Mesothelial cell of epicardium (in vitro differentiated cells): Measurements from ENCODE around the gene MOV10. TPM values are rescaled to one million over a fixed set of nuclear protein-coding genes. Genes with fewer than 3 reads are reported as not detected.
A peak's percentile ranks its signal among the peaks of the same experiment; 100 is the strongest.

Experiments
- DNase-seq, 2 experiments: peaks; one replicate each; pipeline ENCODE4 v3.0.0; 2021; ENCODE audit warnings: low spot score in 2 of 2; ENCODE audit not compliant: unreplicated experiment in 2 of 2
- H3K27ac Mint-ChIP-seq: 2 replicates; pipeline ENCODE4 v1.8.0; 2021; ENCODE audit warnings: mixed read lengths
- H3K27me3 Mint-ChIP-seq: 2 replicates; pipeline ENCODE4 v1.8.0; 2021; ENCODE audit warnings: low read depth, mixed read lengths
- H3K36me3 Mint-ChIP-seq: 2 replicates; pipeline ENCODE4 v1.8.0; 2021; ENCODE audit warnings: mixed read lengths
- H3K4me1 Mint-ChIP-seq: 2 replicates; pipeline ENCODE4 v1.8.0; 2021; ENCODE audit warnings: mixed read lengths
- H3K4me3 Mint-ChIP-seq: 2 replicates; pipeline ENCODE4 v1.8.0; 2021; ENCODE audit warnings: mild to moderate bottlenecking, moderate library complexity, mixed read lengths
- H3K9me3 Mint-ChIP-seq: 2 replicates; pipeline ENCODE4 v1.8.0; 2021; ENCODE audit warnings: mixed read lengths
- total RNA-seq: library from RNA; stranded (reverse); gene quantifications from 3 replicates; pipeline ENCODE4 v1.2.1, GENCODE V29; 2021
- TF ChIP-seq, protein P1 (sequence below): fragments of 200-600 bp; sonication (generic); IDR thresholded peaks from one replicate; pipeline ENCODE4 v1.5.0; 2021; ENCODE audit warnings: antibody characterized with exemption; ENCODE audit not compliant: unreplicated experiment

The MOV10 gene
- total RNA-seq, 1 donor from 2014 or later: 163 TPM

DNA sequence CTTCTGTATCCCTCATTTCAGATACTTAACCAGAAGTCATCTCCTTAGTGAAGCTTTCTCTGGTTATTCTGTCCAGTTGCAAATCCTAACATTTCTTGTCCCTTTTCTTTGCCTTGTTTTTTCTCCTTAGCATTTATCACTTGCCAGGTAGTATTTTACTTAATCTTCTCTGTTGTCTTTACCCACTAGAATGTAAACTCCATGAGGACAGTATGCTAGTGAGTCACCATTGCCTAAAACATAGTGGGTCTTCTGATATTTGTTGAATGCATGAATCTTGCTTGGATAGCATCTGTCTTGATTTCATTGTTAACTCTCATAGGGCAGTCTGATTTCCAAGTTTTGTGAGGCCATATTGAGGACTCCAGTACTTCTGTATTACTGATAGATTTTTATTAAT lies 45.2 kb upstream of the MOV10 start:
- TF ChIP-seq, protein P1, sequence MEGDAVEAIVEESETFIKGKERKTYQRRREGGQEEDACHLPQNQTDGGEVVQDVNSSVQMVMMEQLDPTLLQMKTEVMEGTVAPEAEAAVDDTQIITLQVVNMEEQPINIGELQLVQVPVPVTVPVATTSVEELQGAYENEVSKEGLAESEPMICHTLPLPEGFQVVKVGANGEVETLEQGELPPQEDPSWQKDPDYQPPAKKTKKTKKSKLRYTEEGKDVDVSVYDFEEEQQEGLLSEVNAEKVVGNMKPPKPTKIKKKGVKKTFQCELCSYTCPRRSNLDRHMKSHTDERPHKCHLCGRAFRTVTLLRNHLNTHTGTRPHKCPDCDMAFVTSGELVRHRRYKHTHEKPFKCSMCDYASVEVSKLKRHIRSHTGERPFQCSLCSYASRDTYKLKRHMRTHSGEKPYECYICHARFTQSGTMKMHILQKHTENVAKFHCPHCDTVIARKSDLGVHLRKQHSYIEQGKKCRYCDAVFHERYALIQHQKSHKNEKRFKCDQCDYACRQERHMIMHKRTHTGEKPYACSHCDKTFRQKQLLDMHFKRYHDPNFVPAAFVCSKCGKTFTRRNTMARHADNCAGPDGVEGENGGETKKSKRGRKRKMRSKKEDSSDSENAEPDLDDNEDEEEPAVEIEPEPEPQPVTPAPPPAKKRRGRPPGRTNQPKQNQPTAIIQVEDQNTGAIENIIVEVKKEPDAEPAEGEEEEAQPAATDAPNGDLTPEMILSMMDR: no peak
- no peak for DNase-seq
- Mint-ChIP-seq H3K4me1 (peaks cover 15% of the 10 kb centered on the region), H3K27ac (no peak overlapping the region), H3K36me3 (peaks cover 17% of the 10 kb centered on the region), H3K27me3 (no peaks in the 10 kb centered on the region), H3K9me3 (peaks cover 11% of the 10 kb centered on the region), H3K4me3 (no peak overlapping the region)

DNA sequence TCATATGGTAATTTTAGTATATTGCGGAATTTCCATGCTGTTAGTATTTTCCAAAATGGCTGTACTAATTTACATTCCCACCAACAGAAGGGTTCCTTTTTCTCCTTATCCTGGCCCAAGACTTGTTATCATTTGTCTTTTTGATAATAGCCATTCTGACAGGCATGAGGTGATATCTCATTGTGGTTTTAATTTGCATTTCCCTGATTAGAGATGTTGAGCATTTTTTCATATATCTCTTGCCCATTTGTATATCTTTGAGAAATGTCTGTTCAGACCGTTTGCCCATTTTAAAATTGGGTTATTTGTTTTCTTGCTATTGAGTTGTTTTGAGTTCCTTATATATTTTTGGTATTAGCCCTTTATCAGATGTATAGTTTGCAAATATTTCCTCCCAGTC lies 40.8 kb upstream of the MOV10 start:
- H3K36me3 Mint-ChIP-seq: peaks cover 18% of the 10 kb centered on the region
- H3K27me3 Mint-ChIP-seq: no peaks in the 10 kb centered on the region
- peaks cover 25% of the 10 kb centered on the region for H3K4me1 Mint-ChIP-seq
- H3K27ac Mint-ChIP-seq: no peak overlapping the region
- H3K4me3 Mint-ChIP-seq: no peak overlapping the region
- TF ChIP-seq, protein P1: no peak
- DNase-seq: no peak
- H3K9me3 Mint-ChIP-seq: peaks cover 11% of the 10 kb centered on the region

DNA sequence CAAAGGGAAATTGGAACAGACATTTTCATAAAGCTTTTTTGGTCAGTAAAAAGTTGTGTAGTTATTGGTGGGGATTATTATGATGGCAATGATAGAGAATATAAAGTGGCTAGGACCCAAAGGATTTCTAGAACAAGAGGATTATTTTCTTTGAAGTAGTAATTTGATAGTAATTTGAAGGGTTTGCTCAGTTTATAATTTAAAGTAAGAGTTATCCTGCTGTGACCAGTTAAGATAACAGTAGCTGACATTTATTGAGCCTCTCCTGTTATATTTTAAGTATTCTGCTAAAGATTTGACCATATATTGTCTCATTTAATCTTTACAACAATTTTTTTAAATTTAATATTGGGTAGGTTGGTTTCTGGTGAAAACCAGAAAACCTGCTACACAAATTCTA lies 40.1 kb upstream of the MOV10 start:
- Mint-ChIP-seq H3K4me3 (no peak overlapping the region), H3K27me3 (no peaks in the 10 kb centered on the region), H3K9me3 (peaks cover 11% of the 10 kb centered on the region), H3K36me3 (peaks cover 14% of the 10 kb centered on the region), H3K27ac (no peak overlapping the region), H3K4me1 (peaks cover 25% of the 10 kb centered on the region)
- no peak for DNase-seq
- TF ChIP-seq, protein P1: no peak

DNA sequence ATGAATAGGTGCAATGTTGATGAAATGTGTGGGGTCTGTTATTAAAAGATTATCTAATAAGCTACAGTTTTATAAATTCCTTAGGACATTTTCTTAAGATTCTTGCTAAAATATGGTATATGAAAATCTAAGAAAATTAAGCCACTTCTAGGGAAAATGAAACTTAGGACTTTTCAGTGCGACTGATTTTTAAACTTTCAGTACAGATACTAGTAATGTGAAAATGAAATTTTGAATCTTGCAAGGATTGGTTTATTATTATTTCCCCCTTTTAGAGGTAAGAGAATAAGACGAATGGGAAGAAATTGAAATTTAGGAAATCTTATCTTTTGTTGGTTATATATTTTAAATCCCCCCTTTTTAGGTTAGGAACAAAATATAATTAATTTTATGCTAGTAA lies 38.4 kb upstream of the MOV10 start:
- DNase-seq: no peak
- TF ChIP-seq, protein P1: no peak
- Mint-ChIP-seq H3K4me3 (no peak overlapping the region), H3K36me3 (peaks cover 14% of the 10 kb centered on the region), H3K9me3 (peaks cover 11% of the 10 kb centered on the region), H3K27me3 (no peaks in the 10 kb centered on the region), H3K4me1 (peaks cover 25% of the 10 kb centered on the region), H3K27ac (peak overlapping the region; percentile 59)

DNA sequence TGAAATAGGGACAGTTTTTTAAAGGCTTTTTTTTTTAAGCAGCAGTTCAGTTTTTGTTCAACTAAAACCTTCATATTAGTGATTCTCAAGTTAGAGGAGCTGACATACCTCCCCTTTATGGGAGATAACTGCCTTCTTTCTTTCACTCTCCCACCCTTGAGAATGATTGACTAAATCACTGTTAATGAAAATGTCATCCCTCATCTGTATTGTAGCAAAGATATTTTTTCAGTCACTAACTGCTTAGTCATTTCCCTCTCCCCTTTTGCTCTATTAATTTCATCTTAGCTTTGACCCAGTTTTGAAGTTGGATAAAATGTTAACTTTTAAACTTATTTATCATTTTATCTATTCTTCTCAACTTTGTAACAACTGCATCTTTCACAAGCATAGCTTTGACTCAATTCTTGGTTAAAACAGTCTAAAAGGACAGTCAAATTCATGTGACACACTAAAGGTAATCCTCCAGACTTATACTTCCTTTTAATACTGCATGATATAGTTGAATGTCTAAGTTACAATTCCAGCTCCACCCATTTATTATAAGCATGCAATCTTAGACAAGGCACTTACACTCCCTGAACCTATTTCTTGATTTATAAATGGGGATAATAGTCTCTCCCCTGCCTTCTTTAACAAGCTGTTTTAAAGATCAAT lies 37.7 kb upstream of the MOV10 start:
- peaks cover 25% of the 10 kb centered on the region for H3K4me1 Mint-ChIP-seq
- peaks cover 14% of the 10 kb centered on the region for H3K36me3 Mint-ChIP-seq
- H3K27me3 Mint-ChIP-seq: no peaks in the 10 kb centered on the region
- peak overlapping the region; percentile 83 for H3K27ac Mint-ChIP-seq
- DNase-seq: no peak
- no peak overlapping the region for H3K4me3 Mint-ChIP-seq
- H3K9me3 Mint-ChIP-seq: peaks cover 11% of the 10 kb centered on the region
- TF ChIP-seq, protein P1: no peak
